GM12874 (cell line): ENCODE measurements around the gene APBA2.

Source experiments
- TF ChIP-seq, protein P1 (sequence below): IDR thresholded peaks from 2 replicates; pipeline ENCODE4 v1.5.1; 2011; ENCODE audit warnings: low read depth, mild to moderate bottlenecking, control low read depth, low read length, moderate library complexity; ENCODE audit not compliant: insufficient read depth

APBA2 gene

DNA sequence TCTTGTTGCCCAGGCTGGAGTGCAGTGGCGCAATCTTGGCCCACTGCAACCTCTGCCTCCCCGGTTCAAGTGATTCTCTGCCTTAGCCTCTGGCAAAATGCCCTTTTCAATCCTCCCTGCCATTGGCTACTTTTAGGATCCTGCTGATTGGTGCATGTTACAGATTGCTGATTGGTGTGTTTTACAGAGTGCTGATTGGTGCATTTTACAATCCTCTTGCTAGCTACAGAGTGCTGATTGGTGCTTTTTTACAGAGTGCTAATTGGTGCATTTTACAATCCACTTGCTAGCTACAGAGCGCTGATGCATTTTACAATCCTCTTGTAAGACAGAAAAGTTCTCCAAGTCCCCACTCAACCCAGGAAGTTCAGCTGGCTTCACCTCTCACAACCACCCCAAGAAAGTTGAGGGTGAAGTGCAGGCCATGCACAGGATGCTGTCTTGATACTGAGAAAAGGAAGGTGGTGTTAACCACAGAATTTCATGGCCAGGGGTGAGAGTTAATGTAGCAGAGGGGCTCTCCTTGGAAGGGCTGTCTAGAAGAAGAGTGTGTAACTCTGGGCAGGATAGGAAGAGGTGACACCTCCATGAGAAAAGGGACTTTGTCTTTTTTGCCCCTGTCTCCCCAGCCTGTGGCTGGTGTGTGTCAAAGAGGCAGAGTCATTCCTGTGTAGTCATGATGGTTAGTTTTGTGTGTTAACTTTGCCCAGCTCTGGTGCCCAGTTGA is 145.9 kb downstream of the APBA2 start:
- TF ChIP-seq, protein P1, sequence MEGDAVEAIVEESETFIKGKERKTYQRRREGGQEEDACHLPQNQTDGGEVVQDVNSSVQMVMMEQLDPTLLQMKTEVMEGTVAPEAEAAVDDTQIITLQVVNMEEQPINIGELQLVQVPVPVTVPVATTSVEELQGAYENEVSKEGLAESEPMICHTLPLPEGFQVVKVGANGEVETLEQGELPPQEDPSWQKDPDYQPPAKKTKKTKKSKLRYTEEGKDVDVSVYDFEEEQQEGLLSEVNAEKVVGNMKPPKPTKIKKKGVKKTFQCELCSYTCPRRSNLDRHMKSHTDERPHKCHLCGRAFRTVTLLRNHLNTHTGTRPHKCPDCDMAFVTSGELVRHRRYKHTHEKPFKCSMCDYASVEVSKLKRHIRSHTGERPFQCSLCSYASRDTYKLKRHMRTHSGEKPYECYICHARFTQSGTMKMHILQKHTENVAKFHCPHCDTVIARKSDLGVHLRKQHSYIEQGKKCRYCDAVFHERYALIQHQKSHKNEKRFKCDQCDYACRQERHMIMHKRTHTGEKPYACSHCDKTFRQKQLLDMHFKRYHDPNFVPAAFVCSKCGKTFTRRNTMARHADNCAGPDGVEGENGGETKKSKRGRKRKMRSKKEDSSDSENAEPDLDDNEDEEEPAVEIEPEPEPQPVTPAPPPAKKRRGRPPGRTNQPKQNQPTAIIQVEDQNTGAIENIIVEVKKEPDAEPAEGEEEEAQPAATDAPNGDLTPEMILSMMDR = no peak

DNA sequence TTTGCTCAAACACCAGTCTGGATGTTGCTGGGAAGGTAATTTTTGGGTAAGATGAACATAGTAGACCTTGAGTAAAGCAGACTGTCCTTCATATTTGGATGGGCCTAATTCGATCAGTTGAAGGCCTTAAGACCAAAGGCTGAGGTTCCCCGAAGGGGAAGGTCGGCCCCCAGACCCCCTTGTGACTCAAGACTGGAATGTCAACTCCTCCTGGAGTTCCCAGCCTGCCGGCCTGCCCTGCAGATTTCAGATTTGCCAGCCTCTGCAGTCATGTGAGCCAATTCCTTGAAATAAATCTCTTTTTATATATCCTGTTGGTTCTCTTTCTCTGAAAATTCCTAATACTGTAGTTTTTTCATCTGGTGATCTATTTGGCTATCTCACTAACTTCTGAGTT is 146.5 kb downstream of the APBA2 start:
- TF ChIP-seq, protein P1 = no peak

DNA sequence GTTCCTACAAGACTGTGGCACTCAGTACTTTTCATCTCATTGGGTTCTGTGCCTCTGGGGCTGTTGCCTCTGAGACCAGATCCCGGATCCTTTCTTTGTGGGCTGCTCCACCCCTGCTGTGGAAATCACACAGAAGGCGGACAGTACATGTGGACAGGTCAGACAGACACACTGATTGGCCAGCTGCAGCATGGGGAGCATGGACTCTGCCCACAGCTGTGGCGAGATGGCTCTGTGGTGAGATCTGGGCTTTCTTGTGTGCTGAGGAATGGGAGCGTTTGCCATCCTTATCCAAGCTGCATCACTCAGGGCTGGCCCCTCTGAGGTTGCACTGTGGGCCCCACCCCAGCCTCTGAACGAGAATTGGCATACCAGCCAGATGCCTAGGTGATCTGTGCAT is 147.0 kb downstream of the APBA2 start:
- TF ChIP-seq, protein P1 = no peak

DNA sequence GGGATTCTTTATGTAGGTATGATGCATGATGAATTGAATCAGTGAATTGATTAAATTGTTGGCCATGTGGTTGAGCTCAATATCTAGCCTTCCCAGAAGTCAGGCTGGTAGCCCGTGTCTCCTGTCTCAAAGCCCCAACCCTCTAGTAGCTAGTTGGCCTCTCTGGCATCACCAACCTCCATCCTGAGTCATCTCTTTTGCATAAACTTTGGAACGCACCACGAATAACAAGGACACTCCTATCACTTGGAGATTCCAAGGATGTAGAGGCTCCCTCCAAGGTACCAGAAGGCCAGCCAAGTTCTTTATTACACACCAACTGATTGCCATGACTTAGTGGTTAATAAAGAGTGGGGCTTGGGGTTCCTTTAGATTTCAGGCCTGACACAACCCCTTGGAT is 148.4 kb downstream of the APBA2 start:
- TF ChIP-seq, protein P1 = no peak

DNA sequence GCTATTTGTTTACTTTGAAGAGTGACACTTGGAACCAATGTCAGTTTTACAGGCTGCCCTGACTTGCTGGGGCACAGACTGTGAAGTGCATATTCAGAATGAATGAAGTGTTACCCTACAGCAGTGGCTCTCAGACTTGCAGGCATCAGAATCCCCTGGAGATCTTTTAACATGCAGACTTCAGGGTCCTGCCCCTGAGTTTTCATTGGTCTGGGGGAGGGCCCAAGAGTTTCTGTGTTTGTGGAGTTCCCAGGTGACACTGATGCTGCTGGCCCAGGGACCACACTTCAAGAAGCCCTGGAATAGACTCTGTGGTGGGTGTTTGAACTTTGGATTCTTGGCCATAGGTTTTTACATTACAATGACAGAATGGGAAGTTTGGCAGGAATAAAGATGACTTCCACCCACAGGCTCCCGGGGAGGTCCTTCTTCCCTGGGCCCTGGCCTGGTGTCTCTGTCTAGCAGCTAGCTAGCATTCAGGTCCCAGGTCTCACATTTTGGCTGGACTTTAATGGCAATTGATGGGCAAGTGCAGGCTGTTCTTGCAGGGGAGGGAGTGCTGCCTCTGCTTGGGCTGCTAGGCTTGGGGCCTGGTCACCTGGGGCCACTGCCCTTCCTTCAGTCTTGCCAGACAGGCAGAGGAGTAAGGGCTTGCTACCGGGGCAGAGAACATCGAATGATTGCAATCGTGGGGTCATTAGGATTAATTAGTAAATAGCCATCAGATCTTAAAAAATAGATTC is 149.0 kb downstream of the APBA2 start:
- TF ChIP-seq, protein P1 = no peak

DNA sequence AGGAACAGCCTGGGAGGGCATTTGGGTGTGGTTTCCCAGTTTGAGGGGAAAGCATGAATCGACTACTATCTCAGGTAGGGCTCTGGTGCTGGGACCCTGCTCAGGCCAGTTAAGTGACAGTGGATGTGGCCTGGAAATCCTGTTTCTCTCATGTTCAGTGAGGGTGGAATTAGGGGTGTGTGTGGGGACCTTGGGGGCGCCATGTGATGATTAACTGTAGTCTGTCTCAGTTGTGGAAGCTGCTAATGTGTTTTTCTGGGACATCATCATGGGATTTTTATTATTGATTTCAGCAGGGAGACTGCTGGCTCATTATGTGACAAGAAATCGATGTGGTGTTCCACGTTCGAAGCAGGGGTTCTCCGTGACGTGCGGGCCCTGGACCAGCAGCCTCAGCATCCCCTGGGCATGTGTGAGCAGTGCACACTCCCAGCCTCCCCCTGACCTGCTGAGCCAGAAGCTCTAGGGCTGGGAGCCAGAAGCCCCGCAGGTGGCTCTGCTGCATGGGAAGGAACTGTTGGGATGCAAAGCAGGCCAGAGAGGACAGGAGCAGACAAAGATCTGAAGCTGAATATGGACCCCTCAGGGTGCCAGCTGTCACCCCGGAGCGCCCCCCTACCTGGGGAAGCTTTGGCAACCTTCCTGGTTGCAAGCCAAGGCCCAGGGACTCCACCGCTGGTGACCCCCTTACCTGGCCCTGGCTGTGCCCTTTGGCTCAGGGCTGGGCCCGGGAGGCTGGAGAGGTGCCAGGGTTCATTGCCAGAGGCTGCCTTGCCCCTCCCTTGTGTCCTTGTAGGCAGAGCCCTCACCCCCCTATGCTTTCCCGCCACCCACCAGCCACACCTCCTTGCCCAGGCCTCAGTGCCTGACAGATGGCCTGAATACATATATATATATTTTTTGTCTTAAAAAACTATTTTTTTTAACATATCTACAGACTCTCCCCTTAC is 149.8 kb downstream of the APBA2 start:
- TF ChIP-seq, protein P1 = no peak

DNA sequence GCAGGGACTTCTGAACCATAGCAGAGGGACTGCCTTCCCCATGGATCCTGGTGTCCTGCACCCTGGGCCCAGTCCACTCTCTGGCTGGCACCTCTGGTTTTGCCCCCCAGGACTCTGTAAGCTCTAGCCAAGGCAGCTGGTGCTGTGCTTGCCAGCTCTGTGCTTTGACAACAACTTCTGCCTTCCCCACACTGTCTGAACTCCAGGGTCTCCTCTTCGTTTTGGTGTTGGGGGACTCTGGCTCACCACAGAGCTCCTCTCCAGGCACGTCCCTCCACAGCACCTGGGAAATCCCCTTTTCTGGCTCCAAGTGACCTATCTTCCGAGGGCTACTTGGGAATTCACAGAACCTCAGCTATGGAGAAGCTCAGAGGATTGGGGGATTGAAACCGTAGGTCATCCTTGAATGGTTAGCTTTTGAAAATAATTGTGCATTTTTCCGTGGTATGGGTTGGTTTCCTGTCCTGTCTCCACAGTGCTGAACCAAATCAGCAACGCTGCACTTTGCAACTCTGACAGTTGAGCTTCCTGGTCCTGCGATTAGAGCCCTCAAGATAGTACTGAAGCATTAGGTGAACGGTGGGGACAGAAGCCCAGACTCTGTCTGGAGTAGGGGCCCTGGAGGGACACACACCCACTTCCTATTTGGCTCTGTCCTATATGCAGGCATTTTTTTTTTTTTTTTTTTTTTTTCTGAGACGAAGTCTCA is 152.4 kb downstream of the APBA2 start:
- TF ChIP-seq, protein P1 = no peak
